ENCODE results near the gene TRIM17.

Gene TRIM17

GRCh38 chr1:228396770-228397662 lies 19.6 kb downstream of the TRIM17 start:
- H3K36me3 ChIP-seq (ENCODE audit: insufficient read depth, low read length), result peaks cover 89% of the 10 kb centered on the region
- no peaks in the 10 kb centered on the region; the same call in 1 of the 2 replicates for H3K4me1 ChIP-seq (ENCODE audit: insufficient read depth, low read length)
- ATAC-seq (ENCODE audit: insufficient read depth, low read depth) (peak; percentile 51; the same call in 1 of the 3 replicates), DNase-seq (no peak)
- no peak for TF ChIP-seq EZH2 (IDR thresholded peaks at IDR 0.05; ENCODE audit: borderline replicate concordance, low read depth, low read length, severe bottlenecking)
- TF ChIP-seq CTCF (IDR thresholded peaks at IDR 0.05; ENCODE audit: borderline replicate concordance, extremely low read depth, low read length, poor library complexity, severe bottlenecking), result no peak
- no peak overlapping the region for H2AFZ ChIP-seq (ENCODE audit: low read depth, low read length)
- H3K9me3 ChIP-seq (ENCODE audit: insufficient read depth, low read length, severe bottlenecking), result no peaks in the 10 kb centered on the region
- H3K27ac ChIP-seq (ENCODE audit: low read length), result no peak overlapping the region
- H3K4me2 ChIP-seq (ENCODE audit: insufficient read depth, low read length), result no peak overlapping the region
- H3K9ac ChIP-seq (ENCODE audit: low read depth, low read length), result no peak overlapping the region
- H4K20me1 ChIP-seq (ENCODE audit: insufficient read depth, low read length), result peaks cover 61% of the 10 kb centered on the region
- H3K4me3 ChIP-seq (ENCODE audit: low read depth in 1 of 2, low read length in 2 of 2), result no peak overlapping the region
- no peaks in the 10 kb centered on the region for H3K27me3 ChIP-seq (ENCODE audit: insufficient read depth, low read length, poor library complexity)
- H3K79me2 ChIP-seq (ENCODE audit: insufficient read depth, low read length), result peaks cover 23% of the 10 kb centered on the region

- H3K36me3 ChIP-seq (ENCODE audit: insufficient read depth, low read length), result peaks cover 66% of the 10 kb centered on the region
- no peak overlapping the region for H2AFZ ChIP-seq (ENCODE audit: low read depth, low read length)
- peaks cover 47% of the 10 kb centered on the region for H4K20me1 ChIP-seq (ENCODE audit: insufficient read depth, low read length)
- DNase-seq (no peak), ATAC-seq (ENCODE audit: insufficient read depth, low read depth) (no peak)
- no peaks in the 10 kb centered on the region for H3K4me1 ChIP-seq (ENCODE audit: insufficient read depth, low read length)
- peaks cover 3% of the 10 kb centered on the region; the same call in 1 of the 2 replicates for H3K79me2 ChIP-seq (ENCODE audit: insufficient read depth, low read length)
- no peak overlapping the region for H3K4me3 ChIP-seq (ENCODE audit: low read depth in 1 of 2, low read length in 2 of 2)
- TF ChIP-seq EZH2 (IDR thresholded peaks at IDR 0.05; ENCODE audit: borderline replicate concordance, low read depth, low read length, severe bottlenecking) (no peak), CTCF (IDR thresholded peaks at IDR 0.05; ENCODE audit: borderline replicate concordance, extremely low read depth, low read length, poor library complexity, severe bottlenecking) (no peak)
- no peaks in the 10 kb centered on the region for H3K9me3 ChIP-seq (ENCODE audit: insufficient read depth, low read length, severe bottlenecking)
- H3K9ac ChIP-seq (ENCODE audit: low read depth, low read length), result no peak overlapping the region
- no peak overlapping the region for H3K27ac ChIP-seq (ENCODE audit: low read length)
- H3K27me3 ChIP-seq (ENCODE audit: insufficient read depth, low read length, poor library complexity), result no peaks in the 10 kb centered on the region
- H3K4me2 ChIP-seq (ENCODE audit: insufficient read depth, low read length), result no peak overlapping the region
Measured at GRCh38 chr1:228394571-228395394, 21.9 kb downstream of the TRIM17 start.

- no peak overlapping the region for H3K4me2 ChIP-seq (ENCODE audit: insufficient read depth, low read length)
- H3K36me3 ChIP-seq (ENCODE audit: insufficient read depth, low read length), result peaks cover 61% of the 10 kb centered on the region
- DNase-seq, result no peak
- ATAC-seq (ENCODE audit: insufficient read depth, low read depth), result peak; percentile 12; the same call in 1 of the 3 replicates
- H3K9me3 ChIP-seq (ENCODE audit: insufficient read depth, low read length, severe bottlenecking), result no peaks in the 10 kb centered on the region
- H3K27ac ChIP-seq (ENCODE audit: low read length), result no peak overlapping the region
- H3K4me1 ChIP-seq (ENCODE audit: insufficient read depth, low read length), result no peaks in the 10 kb centered on the region
- no peak overlapping the region for H2AFZ ChIP-seq (ENCODE audit: low read depth, low read length)
- no peaks in the 10 kb centered on the region for H3K79me2 ChIP-seq (ENCODE audit: insufficient read depth, low read length)
- no peak for TF ChIP-seq EZH2 (IDR thresholded peaks at IDR 0.05; ENCODE audit: borderline replicate concordance, low read depth, low read length, severe bottlenecking)
- TF ChIP-seq CTCF (IDR thresholded peaks at IDR 0.05; ENCODE audit: borderline replicate concordance, extremely low read depth, low read length, poor library complexity, severe bottlenecking), result no peak
- H3K27me3 ChIP-seq (ENCODE audit: insufficient read depth, low read length, poor library complexity), result no peaks in the 10 kb centered on the region
- H3K4me3 ChIP-seq (ENCODE audit: low read depth in 1 of 2, low read length in 2 of 2), result no peak overlapping the region
- no peak overlapping the region for H3K9ac ChIP-seq (ENCODE audit: low read depth, low read length)
- H4K20me1 ChIP-seq (ENCODE audit: insufficient read depth, low read length), result peaks cover 41% of the 10 kb centered on the region
Measured at GRCh38 chr1:228393811-228394570, 22.7 kb downstream of the TRIM17 start.
